ENCODE data around the gene IL3.
"Not testable (repeated sequence)": the region's sequence is repeated elsewhere in the genome, so short reads cannot be mapped to it uniquely, and the experiment has no call there.

Gene IL3

GRCh38 chr5:132095077-132095410, 34.6 kb downstream of the IL3 start:
- DNase-seq (ENCODE audit: low spot score): no peak

- DNase-seq (ENCODE audit: low spot score): no peak
Observed at GRCh38 chr5:132095424-132095972, 35.0 kb downstream of the IL3 start.

DNA sequence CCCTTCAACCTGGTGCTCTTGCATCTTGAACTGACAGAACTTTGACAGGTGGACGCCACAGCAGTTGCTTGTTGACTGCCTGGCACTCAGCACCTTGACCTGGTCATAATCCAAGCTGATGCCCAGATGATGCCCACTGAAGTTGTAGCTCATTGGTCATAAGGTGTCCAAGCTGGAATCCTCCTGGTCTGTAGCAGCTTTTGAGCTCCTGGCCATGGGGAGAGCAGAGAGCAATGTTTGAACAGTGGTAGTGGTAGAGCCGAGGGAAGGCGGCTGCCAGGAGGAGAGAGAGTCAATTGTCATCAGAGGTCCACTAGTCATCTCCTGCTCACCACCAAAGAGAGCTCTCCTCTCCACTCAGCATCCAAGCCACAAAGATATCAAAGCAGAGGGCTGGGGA, 36.4 kb downstream of the IL3 start:
- DNase-seq (ENCODE audit: low spot score): no peak

DNA sequence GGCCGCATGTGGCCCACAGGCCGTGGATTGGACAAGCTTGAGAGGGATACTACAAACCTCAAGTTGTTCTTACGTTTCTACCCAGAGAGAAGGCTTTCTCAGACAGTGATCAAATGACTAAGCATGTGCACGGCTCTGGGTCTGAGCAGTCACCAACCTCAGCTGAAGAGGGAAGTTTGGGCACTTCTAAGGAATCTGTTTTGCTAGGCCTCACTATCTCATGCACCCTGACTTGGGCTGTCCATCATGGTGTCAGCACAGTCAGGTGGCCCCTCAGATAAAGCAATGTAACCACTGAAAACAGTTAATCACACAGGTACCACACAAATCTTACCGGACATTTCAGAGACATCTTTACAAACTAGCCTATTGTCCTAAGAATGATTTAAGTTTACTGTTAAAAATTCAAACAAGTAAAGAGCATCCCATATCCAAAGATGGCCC, 37.7 kb downstream of the IL3 start:
- DNase-seq (ENCODE audit: low spot score): peak; percentile 32

GRCh38 chr5:132098621-132099020, 38.2 kb downstream of the IL3 start:
- DNase-seq (ENCODE audit: low spot score): no peak

GRCh38 chr5:132099076-132099748, 38.8 kb downstream of the IL3 start:
- DNase-seq (ENCODE audit: low spot score): no peak

DNA sequence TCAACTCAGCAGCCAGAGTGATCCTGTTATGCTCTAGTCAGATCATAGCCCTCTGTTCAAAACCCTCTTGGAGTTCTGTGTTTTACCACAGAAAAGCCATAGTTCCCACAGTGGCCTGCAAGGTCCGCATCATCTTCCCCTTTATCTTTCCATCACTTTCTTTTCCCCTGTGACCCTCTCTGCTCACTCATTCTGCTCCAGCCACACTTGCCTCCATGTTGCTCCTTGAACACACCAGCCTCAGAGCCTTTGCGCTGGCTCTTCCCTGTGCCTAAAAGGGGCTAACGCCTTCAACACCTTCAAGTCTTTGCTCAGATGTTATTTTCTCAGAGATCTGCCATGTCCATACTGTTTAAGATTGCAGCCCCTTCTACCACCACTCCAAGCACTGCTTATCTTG, 39.5 kb downstream of the IL3 start:
- DNase-seq (ENCODE audit: low spot score): no peak

DNA sequence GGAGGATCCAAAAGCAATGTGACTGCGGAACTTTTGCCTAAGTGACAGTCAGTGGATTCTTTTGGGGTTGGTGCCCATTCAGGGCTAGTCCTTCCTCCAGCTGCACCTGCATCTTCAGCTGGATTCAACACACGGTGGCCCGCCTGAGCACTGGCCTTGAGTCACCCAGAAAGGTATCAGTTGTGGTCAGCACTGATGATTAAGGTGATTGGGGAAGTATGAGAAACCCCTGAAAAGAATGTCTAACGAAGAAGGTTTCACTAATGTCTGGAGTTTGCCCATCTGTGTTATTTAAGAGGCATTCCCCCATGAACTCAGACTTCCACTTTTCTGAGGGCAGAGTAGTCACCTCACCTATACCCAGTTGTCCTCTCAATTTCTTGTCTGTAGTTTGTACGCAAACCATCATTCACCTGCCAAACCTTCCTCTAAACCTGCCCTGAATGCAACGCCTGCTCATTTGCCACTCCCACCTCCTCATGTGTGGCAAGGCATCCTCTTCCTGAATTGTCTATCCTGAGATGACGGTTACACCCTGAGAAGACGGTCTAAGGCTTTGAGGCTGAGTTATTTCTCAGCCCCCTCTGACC, 40.3 kb downstream of the IL3 start:
- DNase-seq (ENCODE audit: low spot score): no peak

- DNase-seq (ENCODE audit: low spot score): no peak
Observed at GRCh38 chr5:132101385-132101880, 41.0 kb downstream of the IL3 start.

- no peak for DNase-seq (ENCODE audit: low spot score)
Observed at GRCh38 chr5:132102101-132102701, 41.7 kb downstream of the IL3 start.

GRCh38 chr5:132102944-132103331, 42.5 kb downstream of the IL3 start:
- no peak for DNase-seq (ENCODE audit: low spot score)

DNA sequence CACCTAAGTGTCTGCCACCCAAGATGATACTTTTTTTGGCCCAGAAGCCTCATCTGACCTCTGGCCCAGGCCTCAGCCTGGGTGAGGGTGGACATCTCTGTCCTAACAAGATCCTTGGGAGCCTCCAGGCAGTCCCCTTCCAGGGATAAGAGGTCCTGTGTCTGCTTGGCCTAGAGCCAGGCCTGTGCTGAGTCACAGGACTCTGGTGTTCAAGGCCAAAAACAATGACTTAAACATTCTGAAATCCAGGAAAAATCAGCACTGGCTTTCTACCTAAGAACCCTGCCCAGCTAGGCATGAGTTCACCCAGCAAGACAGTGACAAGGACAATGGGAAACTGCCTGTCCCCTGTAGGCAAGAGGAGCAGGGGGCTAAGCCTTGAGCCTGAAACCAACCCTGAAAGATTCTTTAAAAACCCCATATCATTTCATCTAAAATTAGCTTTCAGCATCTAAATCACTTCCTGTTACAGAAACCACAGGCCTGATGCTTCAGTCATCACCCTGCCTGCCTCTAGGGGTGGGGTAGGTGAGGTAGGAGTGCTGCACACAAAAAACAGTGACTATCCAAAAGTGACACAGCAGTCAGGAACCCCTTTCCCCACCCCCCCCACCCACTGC, 43.0 kb downstream of the IL3 start:
- DNase-seq (ENCODE audit: low spot score): peak; percentile 84

DNA sequence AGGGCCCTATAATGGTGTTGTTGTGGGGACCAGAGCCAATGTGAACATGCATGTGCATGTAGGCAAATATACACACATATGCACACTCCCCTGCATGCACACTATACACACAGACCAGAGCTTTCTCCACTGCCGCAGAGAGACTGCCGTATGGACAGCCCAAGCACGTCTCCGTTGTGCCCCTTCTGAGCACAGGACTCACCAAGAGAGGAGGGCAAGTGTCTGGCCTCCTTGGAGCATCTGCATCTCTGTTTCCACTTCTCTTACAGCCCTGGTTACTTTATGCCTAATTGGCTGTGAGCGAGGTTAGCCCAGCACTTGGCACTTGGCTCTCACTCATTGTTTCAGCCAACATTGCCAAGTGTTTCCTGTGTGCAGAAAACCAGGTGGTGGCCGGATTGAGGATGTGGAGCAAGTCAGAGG, 43.5 kb downstream of the IL3 start:
- no peak for DNase-seq (ENCODE audit: low spot score)

DNA sequence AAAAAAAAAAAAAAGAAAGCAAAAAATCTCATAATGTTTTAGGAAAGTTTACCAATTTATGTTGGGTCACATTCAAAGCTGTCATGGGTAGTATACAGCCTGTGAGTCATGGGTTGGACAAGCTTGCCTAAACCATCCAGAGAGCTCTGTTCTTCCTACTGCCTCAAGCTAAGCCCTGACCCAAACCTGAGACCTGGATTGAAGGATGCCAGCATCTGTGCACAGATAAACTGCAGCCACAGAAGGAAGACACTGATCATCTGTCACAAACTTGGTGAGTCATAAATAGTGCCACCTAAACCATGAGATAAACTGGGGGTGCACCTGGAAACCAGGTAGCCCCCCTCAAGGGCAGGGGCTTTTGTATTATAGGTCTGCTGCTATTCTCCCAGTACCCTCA, 44.1 kb downstream of the IL3 start:
- peak; percentile 49 for DNase-seq (ENCODE audit: low spot score)

DNA sequence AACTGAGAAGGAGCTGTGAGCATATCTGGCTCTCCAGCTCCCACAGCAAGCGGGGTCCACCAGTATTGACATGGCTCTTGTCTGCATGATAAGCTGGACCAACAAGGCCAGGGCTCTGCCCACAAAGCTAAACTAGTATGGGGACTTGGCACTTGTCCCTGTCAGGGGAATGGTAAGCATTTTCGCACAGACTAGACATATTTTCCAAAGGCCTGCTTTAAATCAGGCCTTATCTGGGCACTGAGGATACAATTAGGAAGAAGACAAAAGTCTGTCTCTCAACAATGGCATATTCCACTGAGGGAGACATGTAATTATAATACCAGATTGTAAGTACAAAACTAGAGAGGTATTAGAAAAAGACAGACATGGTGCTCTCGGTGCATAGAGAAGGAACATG, 45.2 kb downstream of the IL3 start:
- no peak for DNase-seq (ENCODE audit: low spot score)

DNA sequence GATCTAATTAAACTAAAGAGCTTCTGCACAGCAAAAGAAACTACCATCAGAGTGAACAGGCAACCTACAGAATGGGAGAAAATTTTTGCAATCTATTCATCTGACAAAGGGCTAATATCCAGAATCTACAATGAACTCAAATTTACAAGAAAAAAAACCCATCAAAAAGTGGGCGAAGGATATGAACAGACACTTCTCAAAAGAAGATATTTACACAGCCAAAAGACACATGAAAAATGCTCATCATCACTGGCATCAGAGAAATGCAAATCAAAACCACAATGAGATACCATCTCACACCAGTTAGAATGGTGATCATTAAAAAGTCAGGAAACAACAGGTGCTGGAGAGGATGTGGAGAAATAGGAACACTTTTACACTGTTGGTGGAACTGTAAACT, 48.0 kb downstream of the IL3 start:
- DNase-seq (ENCODE audit: low spot score): not testable (repeated sequence)

- not testable (repeated sequence) for DNase-seq (ENCODE audit: low spot score)
Observed at GRCh38 chr5:132108957-132109356, 48.5 kb downstream of the IL3 start.

GRCh38 chr5:132109494-132110053, 49.1 kb downstream of the IL3 start:
- no peak for DNase-seq (ENCODE audit: low spot score)

- DNase-seq (ENCODE audit: low spot score): no peak
Observed at GRCh38 chr5:132110195-132110594, 49.7 kb downstream of the IL3 start.

DNA sequence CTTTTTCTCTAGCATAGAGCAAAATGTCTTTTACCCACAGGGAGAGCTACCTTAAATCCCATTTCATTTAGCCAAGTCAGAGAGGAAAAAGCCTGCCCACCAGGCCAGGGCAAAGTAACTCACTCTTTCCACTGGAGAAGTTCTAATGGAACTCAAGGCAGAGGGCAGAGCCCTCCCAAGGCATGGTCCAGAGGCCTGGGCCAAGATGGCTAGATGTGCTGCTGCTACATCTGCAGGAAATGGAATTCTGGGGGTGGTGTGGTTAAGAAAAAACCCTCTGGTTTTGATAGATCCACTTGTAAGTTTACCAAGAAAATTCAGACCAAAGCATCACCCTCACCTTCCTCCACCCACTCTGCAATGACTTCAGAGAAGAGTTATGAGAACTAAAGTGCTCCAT, 50.5 kb downstream of the IL3 start:
- DNase-seq (ENCODE audit: low spot score): peak; percentile 56

DNA sequence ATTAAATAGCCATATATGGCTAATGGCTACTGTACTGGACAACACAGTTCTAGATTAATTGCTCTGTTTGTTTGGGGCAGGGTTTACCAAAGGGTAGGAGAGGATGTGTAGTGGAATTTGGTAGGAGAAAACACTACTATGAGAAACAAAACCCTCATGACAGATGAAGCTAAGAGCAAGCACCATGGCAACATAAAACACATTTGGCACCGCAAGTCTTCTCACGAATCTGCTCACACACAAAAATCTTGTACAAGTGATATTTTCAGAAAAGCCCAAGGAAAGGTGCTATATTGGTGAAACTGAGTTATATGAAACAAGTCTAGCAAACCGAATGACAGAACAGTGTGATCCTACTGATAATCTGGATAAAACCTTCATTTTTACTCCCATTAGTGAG, 51.7 kb downstream of the IL3 start:
- DNase-seq (ENCODE audit: low spot score): no peak
